HL-60 (cell line): ENCODE data around the gene PTPRN2.

Experiments used
- DNase-seq, 2 experiments: peaks; one replicate each; pipeline ENCODE4 v3.0.0-alpha.2; 2010 to 2020; ENCODE audit warnings: low read depth in 1 of 2, low spot score in 1 of 2
- H3K27ac ChIP-seq: fragments of 250-450 bp; sonication (Bioruptor Pico); replicated peaks from 2 replicates; pipeline ENCODE4 v1.5.1; 2020; ENCODE audit warnings: mild to moderate bottlenecking, moderate library complexity
- H3K27me3 ChIP-seq: fragments of 250-450 bp; sonication (Bioruptor Pico); 2 replicates; pipeline ENCODE4 v1.5.1; 2021; ENCODE audit warnings: mild to moderate bottlenecking, moderate library complexity; ENCODE audit not compliant: insufficient read depth, poor library complexity, severe bottlenecking
- H3K4me3 ChIP-seq: replicated peaks from 2 replicates; pipeline ENCODE4 v1.5.1; 2011; ENCODE audit warnings: mild to moderate bottlenecking, control low read depth, low read length; ENCODE audit not compliant: insufficient read depth
- GABPA ChIP-seq: IDR thresholded peaks from 2 replicates; pipeline ENCODE4 v1.6.1; 2012; ENCODE audit warnings: low read depth
- POLR2AphosphoS5 ChIP-seq: IDR thresholded peaks from 2 replicates; pipeline ENCODE4 v1.6.1; 2012; ENCODE audit warnings: low read depth
- SPI1 ChIP-seq: IDR thresholded peaks from 2 replicates; pipeline ENCODE4 v1.6.1; 2012; ENCODE audit warnings: low read depth, mild to moderate bottlenecking, borderline replicate concordance
- TF ChIP-seq, protein P1 (sequence below): IDR thresholded peaks from 2 replicates; pipeline ENCODE4 v1.6.1; 2012; ENCODE audit warnings: low read depth; ENCODE audit not compliant: insufficient replicate concordance
- TF ChIP-seq, protein P2 (sequence below): IDR thresholded peaks from one replicate; pipeline ENCODE4 v1.5.1; 2011; ENCODE audit warnings: low read length, control low read depth, inconsistent platforms; ENCODE audit not compliant: insufficient read depth

The PTPRN2 gene

GRCh38 chr7:158001621-158002320 is 585.9 kb downstream of the PTPRN2 start:
- H3K27ac ChIP-seq: no peak overlapping the region
- no peak overlapping the region for H3K4me3 ChIP-seq
- no peaks in the 10 kb centered on the region for H3K27me3 ChIP-seq
- TF ChIP-seq GABPA: no peak
- TF ChIP-seq POLR2AphosphoS5: no peak
- TF ChIP-seq, protein P1, sequence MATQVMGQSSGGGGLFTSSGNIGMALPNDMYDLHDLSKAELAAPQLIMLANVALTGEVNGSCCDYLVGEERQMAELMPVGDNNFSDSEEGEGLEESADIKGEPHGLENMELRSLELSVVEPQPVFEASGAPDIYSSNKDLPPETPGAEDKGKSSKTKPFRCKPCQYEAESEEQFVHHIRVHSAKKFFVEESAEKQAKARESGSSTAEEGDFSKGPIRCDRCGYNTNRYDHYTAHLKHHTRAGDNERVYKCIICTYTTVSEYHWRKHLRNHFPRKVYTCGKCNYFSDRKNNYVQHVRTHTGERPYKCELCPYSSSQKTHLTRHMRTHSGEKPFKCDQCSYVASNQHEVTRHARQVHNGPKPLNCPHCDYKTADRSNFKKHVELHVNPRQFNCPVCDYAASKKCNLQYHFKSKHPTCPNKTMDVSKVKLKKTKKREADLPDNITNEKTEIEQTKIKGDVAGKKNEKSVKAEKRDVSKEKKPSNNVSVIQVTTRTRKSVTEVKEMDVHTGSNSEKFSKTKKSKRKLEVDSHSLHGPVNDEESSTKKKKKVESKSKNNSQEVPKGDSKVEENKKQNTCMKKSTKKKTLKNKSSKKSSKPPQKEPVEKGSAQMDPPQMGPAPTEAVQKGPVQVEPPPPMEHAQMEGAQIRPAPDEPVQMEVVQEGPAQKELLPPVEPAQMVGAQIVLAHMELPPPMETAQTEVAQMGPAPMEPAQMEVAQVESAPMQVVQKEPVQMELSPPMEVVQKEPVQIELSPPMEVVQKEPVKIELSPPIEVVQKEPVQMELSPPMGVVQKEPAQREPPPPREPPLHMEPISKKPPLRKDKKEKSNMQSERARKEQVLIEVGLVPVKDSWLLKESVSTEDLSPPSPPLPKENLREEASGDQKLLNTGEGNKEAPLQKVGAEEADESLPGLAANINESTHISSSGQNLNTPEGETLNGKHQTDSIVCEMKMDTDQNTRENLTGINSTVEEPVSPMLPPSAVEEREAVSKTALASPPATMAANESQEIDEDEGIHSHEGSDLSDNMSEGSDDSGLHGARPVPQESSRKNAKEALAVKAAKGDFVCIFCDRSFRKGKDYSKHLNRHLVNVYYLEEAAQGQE: no peak
- no peak for DNase-seq

DNA sequence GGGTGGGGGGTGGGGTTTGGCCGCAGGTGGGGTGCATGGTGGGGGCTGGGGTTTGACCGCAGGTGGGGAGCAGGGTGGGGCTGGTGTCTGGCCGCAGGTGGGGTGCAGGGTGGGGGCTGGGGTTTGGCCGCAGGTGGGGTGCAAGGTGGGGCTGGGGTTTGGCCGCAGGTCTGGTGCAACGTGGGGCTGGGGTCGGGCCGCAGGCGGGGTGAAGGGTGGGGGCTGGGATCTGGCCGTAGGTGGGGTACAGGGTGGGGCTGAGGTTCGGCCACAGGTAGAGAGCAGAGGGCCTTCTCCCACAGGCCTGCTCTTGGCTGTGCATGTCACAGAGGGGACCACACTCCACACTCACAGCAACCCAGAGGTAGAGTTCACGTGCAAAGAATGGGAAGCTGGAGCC is 586.6 kb downstream of the PTPRN2 start:
- Histone ChIP-seq H3K4me3 (no peak overlapping the region), H3K27me3 (no peaks in the 10 kb centered on the region), H3K27ac (no peak overlapping the region)
- no peak for DNase-seq
- TF ChIP-seq, protein P2, sequence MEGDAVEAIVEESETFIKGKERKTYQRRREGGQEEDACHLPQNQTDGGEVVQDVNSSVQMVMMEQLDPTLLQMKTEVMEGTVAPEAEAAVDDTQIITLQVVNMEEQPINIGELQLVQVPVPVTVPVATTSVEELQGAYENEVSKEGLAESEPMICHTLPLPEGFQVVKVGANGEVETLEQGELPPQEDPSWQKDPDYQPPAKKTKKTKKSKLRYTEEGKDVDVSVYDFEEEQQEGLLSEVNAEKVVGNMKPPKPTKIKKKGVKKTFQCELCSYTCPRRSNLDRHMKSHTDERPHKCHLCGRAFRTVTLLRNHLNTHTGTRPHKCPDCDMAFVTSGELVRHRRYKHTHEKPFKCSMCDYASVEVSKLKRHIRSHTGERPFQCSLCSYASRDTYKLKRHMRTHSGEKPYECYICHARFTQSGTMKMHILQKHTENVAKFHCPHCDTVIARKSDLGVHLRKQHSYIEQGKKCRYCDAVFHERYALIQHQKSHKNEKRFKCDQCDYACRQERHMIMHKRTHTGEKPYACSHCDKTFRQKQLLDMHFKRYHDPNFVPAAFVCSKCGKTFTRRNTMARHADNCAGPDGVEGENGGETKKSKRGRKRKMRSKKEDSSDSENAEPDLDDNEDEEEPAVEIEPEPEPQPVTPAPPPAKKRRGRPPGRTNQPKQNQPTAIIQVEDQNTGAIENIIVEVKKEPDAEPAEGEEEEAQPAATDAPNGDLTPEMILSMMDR: no peak
- TF ChIP-seq POLR2AphosphoS5 (no peak), GABPA (no peak), SPI1 (no peak)
- TF ChIP-seq, protein P1: no peak

GRCh38 chr7:158000160-158000559 is 587.5 kb downstream of the PTPRN2 start:
- no peak for DNase-seq
- H3K27ac ChIP-seq: no peak overlapping the region
- no peak for TF ChIP-seq GABPA
- TF ChIP-seq, protein P1: no peak
- TF ChIP-seq, protein P2: no peak
- TF ChIP-seq SPI1: no peak
- no peak for TF ChIP-seq POLR2AphosphoS5
- H3K4me3 ChIP-seq: no peak overlapping the region
- no peaks in the 10 kb centered on the region for H3K27me3 ChIP-seq
